ENCODE data around the gene PLN.

- TF ChIP-seq ZNF274 (IDR thresholded peaks at IDR 0.05; ENCODE audit: low read depth, low read length): no peak
- TF ChIP-seq YY1 (IDR thresholded peaks at IDR 0.05; ENCODE audit: insufficient read depth, insufficient read length): no peak
- TF ChIP-seq SUZ12 (IDR thresholded peaks at IDR 0.05; ENCODE audit: extremely low read depth, insufficient read depth, insufficient read length): no peak
Measured at GRCh38 chr6:118501099-118501498, 47.0 kb upstream of the PLN start.

Data from NT2/D1 (cell line).